A549 (cell line): ENCODE data around the gene LNPK. TPM values are rescaled to one million over a fixed set of nuclear protein-coding genes. Genes with fewer than 3 reads are reported as not detected.

Source experiments
- ATAC-seq, 2 experiments: fragments of 200-7000 bp in 1 of 2; fragments of >200 bp in 1 of 2; cut with Nextera tagmentation in 1 of 2; cut with Tn5 transposase in 1 of 2; 3 replicates each; pipeline versions ENCODE4 v1.8.0 to v1.9.1; 2018 to 2020; ENCODE audit warnings: mild to moderate bottlenecking in 1 of 2, moderate library complexity in 1 of 2
- CTCF ChIA-PET: fragments of 300-600 bp; sonication (Branson Sonifier 250); formaldehyde crosslinking; extraction: SDS; loops from one replicate; lab custom pipeline; 2021; ENCODE audit warnings: antibody characterized with exemption, inconsistent platforms; lab: Yijun Ruan, JAX
- POLR2A ChIA-PET: fragments of 350-600 bp; formaldehyde crosslinking; extraction: SDS; loops from one replicate; lab custom pipeline; 2021; ENCODE audit warnings: antibody characterized with exemption, inconsistent platforms; lab: Yijun Ruan, JAX
- DNase-seq, 2 experiments: peaks; one replicate each; pipeline versions ENCODE4 v3.0.0 to v3.0.0-alpha.2; 2011 to 2016; ENCODE audit warnings: low read depth in 1 of 2, low spot score in 1 of 2
- FAIRE-seq: peaks from 2 replicates; lab custom pipeline; 2011; peaks lifted over from hg19 to GRCh38; lab: Jason Lieb, UNC
- H3K27ac ChIP-seq, 2 experiments: fragments of >200 bp; sonication (Bioruptor Twin); formaldehyde crosslinking; 3 replicates each; pipeline ENCODE4 v1.5.1; 2016 to 2017
- H3K4me1 ChIP-seq: fragments of >200 bp; sonication (Bioruptor Twin); formaldehyde crosslinking; 3 replicates; pipeline ENCODE4 v1.6.1; 2016
- H3K4me2 ChIP-seq: fragments of >200 bp; sonication (Bioruptor Twin); formaldehyde crosslinking; 3 replicates; pipeline ENCODE4 v1.6.1; 2016
- H3K4me3 ChIP-seq: fragments of >200 bp; sonication (Bioruptor Twin); formaldehyde crosslinking; 3 replicates; pipeline ENCODE4 v1.5.1; 2016
- H3K9me3 ChIP-seq: fragments of >200 bp; sonication (Bioruptor Twin); formaldehyde crosslinking; 3 replicates; pipeline ENCODE4 v1.6.1; 2016
- ATOH8 ChIP-seq: fragments of 250-450 bp; sonication (Bioruptor Pico); IDR thresholded peaks from 2 replicates; pipeline ENCODE4 v1.5.0; 2020; ENCODE audit warnings: low read depth, mild to moderate bottlenecking, moderate library complexity
- BCL3 ChIP-seq: fragments of >200 bp; sonication (Bioruptor Twin); formaldehyde crosslinking; IDR thresholded peaks from 3 replicates; pipeline ENCODE4 v1.6.1; 2016
- CEBPB ChIP-seq, 2 experiments: fragments of >200 bp in 1 of 2; sonication (Bioruptor Twin) in 1 of 2; formaldehyde crosslinking in 1 of 2; IDR thresholded peaks; 2 replicates each; pipeline ENCODE4 v1.6.1; 2012 to 2016
- CHD2 ChIP-seq: fragments of 150-350 bp; IDR thresholded peaks from 2 replicates; pipeline ENCODE4 v1.6.1; 2014; ENCODE audit warnings: low read length; ENCODE audit not compliant: partially characterized antibody
- ELK1 ChIP-seq: fragments of 150-350 bp; IDR thresholded peaks from 2 replicates; pipeline ENCODE4 v1.6.1; 2014; ENCODE audit warnings: low read depth, mild to moderate bottlenecking, low read length
- EP300 ChIP-seq, 2 experiments: fragments of >200 bp; sonication (Bioruptor Twin); formaldehyde crosslinking; IDR thresholded peaks; 2 replicates in 1 of 2; 3 replicates in 1 of 2; pipeline ENCODE4 v1.6.1; 2016 to 2017
- FOSL2 ChIP-seq, 2 experiments: fragments of 450-650 bp in 1 of 2; fragments of >200 bp in 1 of 2; sonication (Bioruptor Twin) in 1 of 2; formaldehyde crosslinking; IDR thresholded peaks; 2 replicates each; pipeline versions ENCODE4 v1.5.0 to v1.6.1; 2016 to 2020; ENCODE audit warnings: mild to moderate bottlenecking in 1 of 2, moderate library complexity in 1 of 2
- FOXS1 ChIP-seq: fragments of 250-450 bp; sonication (Bioruptor Pico); IDR thresholded peaks from 2 replicates; pipeline ENCODE4 v1.5.0; 2020; ENCODE audit warnings: mild to moderate bottlenecking, moderate library complexity
- GATA3 ChIP-seq: IDR thresholded peaks from 2 replicates; pipeline ENCODE4 v1.6.1; 2012; ENCODE audit warnings: borderline replicate concordance
- HDAC2 ChIP-seq: fragments of 200-600 bp; sonication (generic); IDR thresholded peaks from 2 replicates; pipeline ENCODE4 v1.6.1; 2016
- HES2 ChIP-seq: fragments of >200 bp; sonication (Bioruptor Twin); formaldehyde crosslinking; IDR thresholded peaks from 2 replicates; pipeline ENCODE4 v1.6.1; 2016
- HEYL ChIP-seq: fragments of 250-450 bp; sonication (Bioruptor Pico); IDR thresholded peaks from 2 replicates; pipeline ENCODE4 v1.8.0; 2021; ENCODE audit warnings: mild to moderate bottlenecking, moderate library complexity
- HMGXB4 ChIP-seq: fragments of 250-450 bp; sonication (Bioruptor Pico); IDR thresholded peaks from 2 replicates; pipeline ENCODE4 v1.5.0; 2021; ENCODE audit warnings: mild to moderate bottlenecking, moderate library complexity, borderline replicate concordance
- HOXA7 ChIP-seq: fragments of 250-450 bp; sonication (Bioruptor Pico); IDR thresholded peaks from 2 replicates; pipeline ENCODE4 v1.5.0; 2020; ENCODE audit warnings: mild to moderate bottlenecking, moderate library complexity
- HOXB5 ChIP-seq: fragments of 250-450 bp; sonication (Bioruptor Pico); IDR thresholded peaks from 2 replicates; pipeline ENCODE4 v1.5.0; 2020; ENCODE audit warnings: mild to moderate bottlenecking, moderate library complexity
- JUN ChIP-seq, 2 experiments: fragments of >200 bp; sonication (Bioruptor Twin); formaldehyde crosslinking; IDR thresholded peaks; 2 replicates in 1 of 2; 3 replicates in 1 of 2; pipeline ENCODE4 v1.6.1; 2016 to 2017
- JUNB ChIP-seq: fragments of >200 bp; sonication (Bioruptor Twin); formaldehyde crosslinking; IDR thresholded peaks from 2 replicates; pipeline ENCODE4 v1.6.1; 2016
- KDM5A ChIP-seq: fragments of 200-600 bp; sonication (generic); IDR thresholded peaks from 2 replicates; pipeline ENCODE4 v1.6.1; 2016; ENCODE audit warnings: antibody characterized with exemption, mild to moderate bottlenecking
- MAFK ChIP-seq: fragments of 450-650 bp; IDR thresholded peaks from 2 replicates; pipeline ENCODE4 v1.6.1; 2014; ENCODE audit not compliant: partially characterized antibody
- NR3C1 ChIP-seq: fragments of >200 bp; sonication (Bioruptor Twin); formaldehyde crosslinking; IDR thresholded peaks from 3 replicates; pipeline ENCODE4 v1.6.1; 2017
- RAD21 ChIP-seq, 2 experiments: fragments of >200 bp in 1 of 2; sonication (Bioruptor Twin) in 1 of 2; formaldehyde crosslinking in 1 of 2; IDR thresholded peaks in 1 of 2; conservative IDR thresholded peaks in 1 of 2; 2 replicates in 1 of 2; 3 replicates in 1 of 2; pipeline ENCODE4 v1.6.1; 2012 to 2018; ENCODE audit warnings: inconsistent platforms in 1 of 2
- REST ChIP-seq: fragments of 200-600 bp; sonication (generic); IDR thresholded peaks from 2 replicates; pipeline ENCODE4 v1.6.1; 2016; ENCODE audit warnings: antibody characterized with exemption, mild to moderate bottlenecking, moderate library complexity
- RFX5 ChIP-seq: fragments of 450-650 bp; IDR thresholded peaks from 2 replicates; pipeline ENCODE4 v1.7.1; 2014; ENCODE audit warnings: antibody characterized with exemption, mild to moderate bottlenecking, moderate library complexity
- TFCP2L1 ChIP-seq: fragments of 250-450 bp; sonication (Bioruptor Pico); IDR thresholded peaks from 2 replicates; pipeline ENCODE4 v1.5.0; 2021; ENCODE audit warnings: mild to moderate bottlenecking
- TP53 ChIP-seq: fragments of 250-450 bp; sonication (Bioruptor Pico); IDR thresholded peaks from 2 replicates; pipeline ENCODE4 v1.5.0; 2021; ENCODE audit warnings: mild to moderate bottlenecking, moderate library complexity
- ZFP36 ChIP-seq: fragments of 450-650 bp; IDR thresholded peaks from 2 replicates; pipeline ENCODE4 v1.6.1; 2014; ENCODE audit warnings: borderline replicate concordance; ENCODE audit not compliant: partially characterized antibody
- ZNF302 ChIP-seq: fragments of 250-450 bp; sonication (Bioruptor Pico); IDR thresholded peaks from 2 replicates; pipeline ENCODE4 v1.9.0; 2021; ENCODE audit warnings: inconsistent platforms, mild to moderate bottlenecking, moderate library complexity
- WGBS: methylation state at CpG from one replicate; pipeline ENCODE4 v1.1.6; 2017; ENCODE audit errors: missing lambda C conversion rate; 5-methylcytosine and 5-hydroxymethylcytosine counted together
- polyA plus RNA-seq, 4 experiments: library from polyadenylated mRNA; depleted of rRNA in 3 of 4; stranded (reverse); fragments of >200 nt; fragmentation: RNase III in 1 of 4; extraction: RNeasy Plus Mini Kit Qiagen cat#74134 plus additional on column Dnase treatment in 1 of 4; gene quantifications; 2 replicates in 3 of 4; 3 replicates in 1 of 4; pipeline ENCODE4 v1.2.3, GENCODE V29; 2011 to 2017

LNPK gene
- polyA plus RNA-seq, 2 of the 4 experiments (the other 2 are of a cell fraction): 13.1 to 24.7 TPM

- TF ChIP-seq REST (no peak), ELK1 (no peak), MAFK (no peak), HDAC2 (no peak), JUN (IDR thresholded peaks at IDR 0.05) (no peak), TFCP2L1 (CRISPR knock-in tag) (no peak), HOXB5 (CRISPR knock-in tag) (no peak), HMGXB4 (CRISPR knock-in tag) (no peak)
Observed at GRCh38 chr2:176024083-176024482, 22.0 kb upstream of the LNPK start (continued).

GRCh38 chr2:176022048-176022447 lies 20.0 kb upstream of the LNPK start:
- TF ChIP-seq GATA3 (no peak), CEBPB (IDR thresholded peaks at IDR 0.05) (no peak), HOXA7 (CRISPR knock-in tag) (no peak), KDM5A (no peak), FOSL2 (IDR thresholded peaks at IDR 0.05) (no peak), FOSL2 (CRISPR knock-in tag; IDR thresholded peaks at IDR 0.05) (no peak), ATOH8 (CRISPR knock-in tag) (no peak), JUNB (no peak), FOXS1 (no peak), HES2 (no peak), TP53 (CRISPR knock-in tag) (no peak), HMGXB4 (CRISPR knock-in tag) (no peak), HEYL (CRISPR knock-in tag) (no peak), RAD21 (conservative IDR thresholded peaks at IDR 0.05 in 1 of 2, IDR thresholded peaks at IDR 0.05 in 1 of 2) (no peak), ZNF302 (CRISPR knock-in tag) (no peak), ZFP36 (no peak), NR3C1 (no peak), EP300 (IDR thresholded peaks at IDR 0.05) (no peak), BCL3 (no peak), CHD2 (no peak), RFX5 (no peak)
- Histone ChIP-seq H3K4me2 (no peak overlapping the region), H3K9me3 (no peaks in the 10 kb centered on the region), H3K27ac (no peak overlapping the region), H3K4me1 (no peaks in the 10 kb centered on the region), H3K4me3 (no peak overlapping the region)
- POLR2A ChIA-PET: no interaction called here
- ATAC-seq: no peak
- FAIRE-seq: no peak
- CTCF ChIA-PET: no interaction called here
- no peak for DNase-seq
- 50% methylated on average over 1 of the region's 1 CpG for WGBS
